H9 (cell line): ENCODE data around the gene MMP23B. TPM values are rescaled to one million over a fixed set of nuclear protein-coding genes. Genes with fewer than 3 reads are reported as not detected.
A peak's percentile ranks its signal among the peaks of the same experiment; 100 is the strongest.

Experiments
- DNase-seq: peaks from one replicate; pipeline ENCODE4 v3.0.0-alpha.2; 2017
- H2AFZ ChIP-seq: one replicate; pipeline ENCODE4 v1.6.1; 2013; ENCODE audit warnings: mild to moderate bottlenecking, low read length, control low read depth, moderate library complexity
- H2AK5ac ChIP-seq: 2 replicates; pipeline ENCODE4 v1.6.1; 2013; ENCODE audit warnings: low read length, control low read depth, mixed read lengths; ENCODE audit not compliant: insufficient read length
- H2BK120ac ChIP-seq: one replicate; pipeline ENCODE4 v1.6.1; 2013; ENCODE audit warnings: low read depth, mild to moderate bottlenecking, low read length, control low read depth, inconsistent platforms; ENCODE audit not compliant: poor library complexity, severe bottlenecking
- H2BK12ac ChIP-seq: 2 replicates; pipeline ENCODE4 v1.6.1; 2013; ENCODE audit warnings: low read length, control low read depth, mixed read lengths, low read depth; ENCODE audit not compliant: insufficient read length
- H2BK15ac ChIP-seq: 2 replicates; pipeline ENCODE4 v1.6.1; 2013; ENCODE audit warnings: low read depth, low read length, control low read depth
- H2BK20ac ChIP-seq: one replicate; pipeline ENCODE4 v1.6.1; 2013; ENCODE audit warnings: low read depth, mild to moderate bottlenecking, low read length, control low read depth, inconsistent platforms; ENCODE audit not compliant: poor library complexity, severe bottlenecking
- H2BK5ac ChIP-seq: 2 replicates; pipeline ENCODE4 v1.6.1; 2013; ENCODE audit warnings: low read length, control low read depth, mixed read lengths; ENCODE audit not compliant: insufficient read length
- H3K14ac ChIP-seq: 2 replicates; pipeline ENCODE4 v1.6.1; 2013; ENCODE audit warnings: low read length, control low read depth; ENCODE audit not compliant: insufficient read depth
- H3K18ac ChIP-seq: 2 replicates; pipeline ENCODE4 v1.6.1; 2013; ENCODE audit warnings: low read depth, mild to moderate bottlenecking, mixed read lengths, low read length, control low read depth; ENCODE audit not compliant: insufficient read length
- H3K23ac ChIP-seq: 2 replicates; pipeline ENCODE4 v1.6.1; 2013; ENCODE audit warnings: low read length, control low read depth, mixed read lengths, low read depth; ENCODE audit not compliant: insufficient read length
- H3K23me2 ChIP-seq: 2 replicates; pipeline ENCODE4 v1.6.1; 2013; ENCODE audit warnings: low read depth, mild to moderate bottlenecking, mixed read lengths, low read length, control low read depth; ENCODE audit not compliant: insufficient read length, poor library complexity, severe bottlenecking
- H3K27ac ChIP-seq: 2 replicates; pipeline ENCODE4 v1.5.1; 2013; ENCODE audit warnings: low read length, control low read depth, mixed read lengths, low read depth; ENCODE audit not compliant: insufficient read length
- H3K27me3 ChIP-seq: 2 replicates; pipeline ENCODE4 v1.6.1; 2013; ENCODE audit warnings: low read length, control low read depth, inconsistent platforms; ENCODE audit not compliant: insufficient read depth
- H3K4ac ChIP-seq: 2 replicates; pipeline ENCODE4 v1.6.1; 2013; ENCODE audit warnings: low read depth, mild to moderate bottlenecking, control low read depth, inconsistent platforms, low read length, moderate library complexity
- H3K4me1 ChIP-seq: 2 replicates; pipeline ENCODE4 v1.6.1; 2013; ENCODE audit warnings: low read length, control low read depth, inconsistent platforms; ENCODE audit not compliant: insufficient read depth
- H3K4me2 ChIP-seq: 2 replicates; pipeline ENCODE4 v1.6.1; 2013; ENCODE audit warnings: low read length, control low read depth, mixed read lengths; ENCODE audit not compliant: insufficient read length, insufficient read depth
- H3K56ac ChIP-seq: 2 replicates; pipeline ENCODE4 v1.6.1; 2013; ENCODE audit warnings: low read depth, mild to moderate bottlenecking, mixed read lengths, low read length, control low read depth; ENCODE audit not compliant: insufficient read length
- H3K79me1 ChIP-seq: 2 replicates; pipeline ENCODE4 v1.6.1; 2013; ENCODE audit warnings: low read depth, mild to moderate bottlenecking, moderate library complexity, low read length, control low read depth, inconsistent platforms; ENCODE audit not compliant: insufficient read depth, poor library complexity, severe bottlenecking
- H3K79me2 ChIP-seq: 2 replicates; pipeline ENCODE4 v1.6.1; 2013; ENCODE audit warnings: low read length, control low read depth, inconsistent platforms; ENCODE audit not compliant: insufficient read depth
- H3K9ac ChIP-seq: 2 replicates; pipeline ENCODE4 v1.6.1; 2013; ENCODE audit warnings: low read length, control low read depth, mixed read lengths; ENCODE audit not compliant: insufficient read length; ENCODE audit errors: extremely low read depth
- H3K9me3 ChIP-seq: one replicate; pipeline ENCODE4 v1.6.1; 2013; ENCODE audit warnings: low read depth, low read length, inconsistent platforms; ENCODE audit not compliant: control insufficient read depth
- H3T11ph ChIP-seq: one replicate; pipeline ENCODE4 v1.6.1; 2013; ENCODE audit warnings: mild to moderate bottlenecking, low read length, control low read depth, inconsistent platforms
- H4K20me1 ChIP-seq: one replicate; pipeline ENCODE4 v1.6.1; 2013; ENCODE audit not compliant: control insufficient read depth, insufficient read length, insufficient read depth
- H4K5ac ChIP-seq: 2 replicates; pipeline ENCODE4 v1.6.1; 2013; ENCODE audit warnings: low read depth, mild to moderate bottlenecking, mixed read lengths, low read length, control low read depth; ENCODE audit not compliant: insufficient read length
- H4K8ac ChIP-seq: replicated peaks from 2 replicates; pipeline ENCODE4 v1.6.1; 2013; ENCODE audit warnings: low read length, control low read depth, mixed read lengths, low read depth; ENCODE audit not compliant: insufficient read length
- H4K91ac ChIP-seq: 2 replicates; pipeline ENCODE4 v1.6.1; 2013; ENCODE audit warnings: low read depth, mild to moderate bottlenecking, moderate library complexity, mixed read lengths, low read length, control low read depth; ENCODE audit not compliant: insufficient read length
- H3K27ac Mint-ChIP-seq, 3 experiments: 2 replicates in 2 of 3; 3 replicates in 1 of 3; pipeline ENCODE4 v1.8.0; 2020 to 2021; ENCODE audit warnings: mixed read lengths in 3 of 3, mild to moderate bottlenecking in 1 of 3, moderate library complexity in 1 of 3
- H3K27me3 Mint-ChIP-seq: 2 replicates; pipeline ENCODE4 v1.8.0; 2021; ENCODE audit warnings: low read depth, mild to moderate bottlenecking, moderate library complexity, mixed read lengths
- H3K36me3 Mint-ChIP-seq, 3 experiments: 2 replicates in 2 of 3; 3 replicates in 1 of 3; pipeline ENCODE4 v1.8.0; 2020 to 2021; ENCODE audit warnings: low read depth in 3 of 3, mixed read lengths in 3 of 3; ENCODE audit not compliant: insufficient read depth in 1 of 3
- H3K4me1 Mint-ChIP-seq, 2 experiments: 2 replicates each; pipeline ENCODE4 v1.8.0; 2020; ENCODE audit warnings: mixed read lengths in 2 of 2
- H3K4me3 Mint-ChIP-seq, 2 experiments: 2 replicates in 1 of 2; 3 replicates in 1 of 2; pipeline ENCODE4 v1.8.0; 2020 to 2021; ENCODE audit warnings: mild to moderate bottlenecking in 2 of 2, mixed read lengths in 2 of 2, moderate library complexity in 1 of 2
- H3K9me3 Mint-ChIP-seq, 2 experiments: 2 replicates in 1 of 2; 3 replicates in 1 of 2; pipeline ENCODE4 v1.8.0; 2020; ENCODE audit warnings: mild to moderate bottlenecking in 2 of 2, mixed read lengths in 2 of 2, moderate library complexity in 1 of 2
- WGBS: extraction: QIAGEN DNeasy Blood & Tissue Kit; methylation state at CpG from one replicate; pipeline ENCODE4 v1.1.7; 2013; ENCODE audit warnings: missing lambda C conversion rate, low lambda C conversion rate, mixed read lengths; ENCODE audit not compliant: insufficient read length; ENCODE audit errors: extremely low coverage; 5-methylcytosine and 5-hydroxymethylcytosine counted together
- total RNA-seq: library from RNA; stranded (reverse); gene quantifications from 2 replicates; pipeline ENCODE4 v1.2.1, GENCODE V29; 2021
- TF ChIP-seq, protein P1 (sequence below): fragments of 200-600 bp; sonication (generic); conservative IDR thresholded peaks from 3 replicates; pipeline ENCODE4 v1.8.0; 2021; ENCODE audit warnings: antibody characterized with exemption, mild to moderate bottlenecking

Gene MMP23B
- total RNA-seq, 1 experiment from 2014 or later = 12.5 TPM

DNA sequence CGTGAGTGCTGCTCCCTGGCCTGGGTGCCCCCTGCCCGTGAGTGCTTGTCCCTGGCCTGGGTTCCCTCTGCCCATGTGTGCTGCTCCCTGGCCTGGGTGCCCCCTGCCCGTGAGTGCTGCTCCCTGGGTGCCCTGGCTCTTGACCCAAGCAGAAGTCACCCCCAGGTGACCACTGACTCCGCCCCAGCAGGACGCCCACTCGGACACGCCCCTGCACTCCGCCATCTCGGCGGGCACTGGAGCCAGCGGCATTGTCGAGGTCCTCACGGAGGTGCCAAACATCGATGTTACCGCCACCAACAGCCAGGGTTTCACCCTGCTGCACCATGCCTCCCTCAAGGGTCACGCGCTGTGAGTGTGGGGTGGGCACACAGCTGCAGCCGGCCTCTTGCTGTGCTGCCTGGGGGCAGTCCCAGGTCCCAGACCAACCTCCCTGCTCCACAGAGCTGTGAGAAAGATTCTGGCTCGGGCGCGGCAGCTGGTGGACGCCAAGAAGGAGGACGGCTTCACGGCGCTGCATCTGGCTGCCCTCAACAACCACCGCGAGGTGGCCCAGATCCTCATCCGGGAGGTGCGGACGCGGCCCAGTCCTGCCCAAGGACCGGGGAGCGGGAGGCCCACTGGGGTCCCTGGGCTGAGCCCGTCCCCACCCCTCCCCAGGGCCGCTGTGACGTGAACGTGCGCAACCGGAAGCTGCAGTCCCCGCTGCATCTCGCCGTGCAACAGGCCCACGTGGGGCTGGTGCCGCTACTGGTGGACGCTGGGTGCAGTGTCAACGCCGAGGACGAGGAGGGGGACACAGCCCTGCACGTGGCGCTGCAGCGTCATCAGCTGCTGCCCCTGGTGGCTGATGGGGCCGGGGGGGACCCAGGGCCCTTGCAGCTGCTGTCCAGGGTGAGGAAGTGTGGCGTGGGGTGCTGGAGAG, 3.9 kb upstream of the MMP23B start:
- Histone ChIP-seq H3K56ac (no peak overlapping the region), H3K4me1 (no peaks in the 10 kb centered on the region), H4K20me1 (no peaks in the 10 kb centered on the region), H3K79me1 (no peaks in the 10 kb centered on the region), H3K9ac (no peak overlapping the region), H3K4me2 (no peak overlapping the region), H2BK20ac (no peak overlapping the region), H3K14ac (no peak overlapping the region; the same call in 1 of the 2 replicates), H2BK12ac (no peak overlapping the region), H3T11ph (no peak overlapping the region), H2BK5ac (no peak overlapping the region), H4K91ac (no peak overlapping the region), H4K8ac (no peak overlapping the region), H3K23me2 (peaks cover 7% of the 10 kb centered on the region), H2AFZ (no peak overlapping the region), H3K79me2 (no peaks in the 10 kb centered on the region), H2AK5ac (no peak overlapping the region), H4K5ac (no peak overlapping the region), H2BK15ac (no peak overlapping the region), H3K23ac (no peak overlapping the region), H3K4ac (no peak overlapping the region), H3K18ac (no peak overlapping the region), H2BK120ac (no peak overlapping the region), H3K27ac (no peak overlapping the region), H3K27me3 (no peaks in the 10 kb centered on the region; the same call in 1 of the 2 replicates), H3K9me3 (no peaks in the 10 kb centered on the region)
- Mint-ChIP-seq H3K4me3 (no peak overlapping the region), H3K4me1 (peaks cover 2% of the 10 kb centered on the region in 2 experiments; a peak in 2 of 4 replicates), H3K27me3 (peaks cover 12% of the 10 kb centered on the region), H3K9me3 (no peaks in the 10 kb centered on the region), H3K36me3 (no peaks in the 10 kb centered on the region), H3K27ac (no peak overlapping the region)
- TF ChIP-seq, protein P1, sequence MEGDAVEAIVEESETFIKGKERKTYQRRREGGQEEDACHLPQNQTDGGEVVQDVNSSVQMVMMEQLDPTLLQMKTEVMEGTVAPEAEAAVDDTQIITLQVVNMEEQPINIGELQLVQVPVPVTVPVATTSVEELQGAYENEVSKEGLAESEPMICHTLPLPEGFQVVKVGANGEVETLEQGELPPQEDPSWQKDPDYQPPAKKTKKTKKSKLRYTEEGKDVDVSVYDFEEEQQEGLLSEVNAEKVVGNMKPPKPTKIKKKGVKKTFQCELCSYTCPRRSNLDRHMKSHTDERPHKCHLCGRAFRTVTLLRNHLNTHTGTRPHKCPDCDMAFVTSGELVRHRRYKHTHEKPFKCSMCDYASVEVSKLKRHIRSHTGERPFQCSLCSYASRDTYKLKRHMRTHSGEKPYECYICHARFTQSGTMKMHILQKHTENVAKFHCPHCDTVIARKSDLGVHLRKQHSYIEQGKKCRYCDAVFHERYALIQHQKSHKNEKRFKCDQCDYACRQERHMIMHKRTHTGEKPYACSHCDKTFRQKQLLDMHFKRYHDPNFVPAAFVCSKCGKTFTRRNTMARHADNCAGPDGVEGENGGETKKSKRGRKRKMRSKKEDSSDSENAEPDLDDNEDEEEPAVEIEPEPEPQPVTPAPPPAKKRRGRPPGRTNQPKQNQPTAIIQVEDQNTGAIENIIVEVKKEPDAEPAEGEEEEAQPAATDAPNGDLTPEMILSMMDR = no peak
- peak; percentile 28 for DNase-seq
- WGBS = no CpG with 5 or more reads among the region's 53 CpGs
